ENCODE measurements around the gene INVS.
"Not testable (repeated sequence)": the region's sequence is repeated elsewhere in the genome, so short reads cannot be mapped to it uniquely, and the experiment has no call there.

INVS gene

GRCh38 chr9:100298378-100298777 lies 199.3 kb downstream of the INVS start:
- H3K27ac ChIP-seq = no peak overlapping the region
- no peak for DNase-seq (ENCODE audit: low read depth, low spot score)

GRCh38 chr9:100303747-100304146 lies 204.7 kb downstream of the INVS start:
- H3K27ac ChIP-seq = no peak overlapping the region
- DNase-seq (ENCODE audit: low read depth, low spot score) = no peak

GRCh38 chr9:100306283-100306682 lies 207.2 kb downstream of the INVS start:
- DNase-seq (ENCODE audit: low read depth, low spot score) = no peak
- H3K27ac ChIP-seq = no peak overlapping the region

GRCh38 chr9:100307080-100307479 lies 208.0 kb downstream of the INVS start:
- no peak for DNase-seq (ENCODE audit: low read depth, low spot score)
- H3K27ac ChIP-seq = no peak overlapping the region

DNA sequence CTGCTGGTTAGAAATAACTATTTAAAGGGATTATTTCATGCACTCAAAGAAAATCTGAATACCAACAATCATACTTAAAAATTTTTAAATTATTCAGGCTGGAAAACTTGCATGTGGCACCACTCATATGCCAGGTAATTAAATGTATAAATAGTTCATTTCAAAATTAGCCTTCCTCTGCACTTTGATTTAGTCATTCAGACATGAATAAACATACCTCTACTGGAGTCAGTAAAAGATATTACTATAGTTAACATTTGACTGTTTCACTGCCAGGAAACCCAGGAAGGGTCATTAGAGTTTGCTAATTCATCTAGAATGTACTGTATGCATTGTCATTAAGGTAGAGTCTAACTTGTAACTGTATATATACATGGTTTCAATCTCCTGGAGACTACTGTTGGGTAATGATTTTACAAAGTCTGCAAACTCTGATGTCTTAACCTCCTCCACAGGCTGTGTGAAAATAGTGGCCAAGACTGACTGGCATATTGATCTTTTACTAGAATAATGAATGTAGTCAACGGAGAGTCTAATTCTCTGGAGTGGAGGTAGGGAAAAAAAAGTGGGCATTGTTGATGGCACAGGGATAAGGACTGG lies 210.0 kb downstream of the INVS start:
- no peak for DNase-seq (ENCODE audit: low read depth, low spot score)
- no peak overlapping the region for H3K27ac ChIP-seq

GRCh38 chr9:100309992-100310391 lies 210.9 kb downstream of the INVS start:
- H3K27ac ChIP-seq = no peak overlapping the region
- DNase-seq (ENCODE audit: low read depth, low spot score) = no peak

DNA sequence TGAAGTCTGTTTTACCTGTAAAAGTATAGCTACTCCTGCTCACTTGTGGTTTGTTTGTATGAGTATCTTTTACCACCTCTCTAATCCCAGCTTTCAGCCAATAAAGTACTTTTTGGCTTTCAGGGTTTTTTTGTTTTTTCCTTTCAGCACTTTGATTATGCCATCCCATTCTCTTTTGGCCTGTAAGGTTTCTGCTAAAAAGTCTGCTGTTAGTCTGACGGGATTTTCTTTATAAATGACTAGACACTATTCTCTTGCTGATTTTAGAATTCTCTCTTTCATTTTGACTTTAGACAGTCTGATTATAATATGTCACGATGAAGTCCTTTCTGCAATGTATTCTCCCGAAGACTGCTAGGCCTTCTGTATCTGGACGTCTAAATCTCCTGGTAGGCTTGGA lies 216.5 kb downstream of the INVS start:
- DNase-seq (ENCODE audit: low read depth, low spot score) = no peak
- no peak overlapping the region for H3K27ac ChIP-seq

GRCh38 chr9:100317706-100318105 lies 218.7 kb downstream of the INVS start:
- no peak overlapping the region for H3K27ac ChIP-seq

GRCh38 chr9:100322954-100323536 lies 224.0 kb downstream of the INVS start:
- H3K27ac ChIP-seq = no peak overlapping the region
- no peak for DNase-seq (ENCODE audit: low read depth, low spot score)

More at GRCh38 chr9:100317706-100318105, 218.7 kb downstream of the INVS start:
- no peak for DNase-seq (ENCODE audit: low read depth, low spot score)

DNA sequence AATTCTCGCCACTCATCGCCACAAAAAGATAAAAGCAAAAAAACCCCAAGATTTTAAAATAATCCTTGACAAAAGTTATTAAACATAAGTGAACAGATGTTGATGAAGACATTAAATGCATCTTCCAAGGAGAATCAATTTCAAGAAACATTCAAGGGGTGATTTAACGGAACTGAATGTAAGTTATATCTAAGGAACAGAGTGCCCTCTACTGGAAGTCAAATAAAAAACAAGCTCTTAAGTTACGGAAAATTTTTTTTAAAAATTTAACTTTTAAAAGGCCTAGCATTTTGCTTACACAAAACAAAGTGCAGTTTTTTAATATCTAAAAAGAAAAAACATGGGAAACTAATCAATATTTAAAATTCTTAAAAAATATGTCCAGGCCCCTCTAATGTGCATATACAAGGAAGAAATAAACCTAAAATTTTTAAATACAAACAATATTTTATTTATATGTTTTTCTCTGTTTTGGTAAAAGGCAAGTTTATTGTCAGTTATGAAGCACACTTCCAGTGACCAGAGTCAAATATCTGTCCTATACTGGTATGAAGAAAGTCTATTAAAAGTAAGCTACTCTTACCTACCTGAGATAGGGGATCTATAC lies 225.7 kb downstream of the INVS start:
- H3K27ac ChIP-seq = no peak overlapping the region
- DNase-seq (ENCODE audit: low read depth, low spot score) = no peak

DNA sequence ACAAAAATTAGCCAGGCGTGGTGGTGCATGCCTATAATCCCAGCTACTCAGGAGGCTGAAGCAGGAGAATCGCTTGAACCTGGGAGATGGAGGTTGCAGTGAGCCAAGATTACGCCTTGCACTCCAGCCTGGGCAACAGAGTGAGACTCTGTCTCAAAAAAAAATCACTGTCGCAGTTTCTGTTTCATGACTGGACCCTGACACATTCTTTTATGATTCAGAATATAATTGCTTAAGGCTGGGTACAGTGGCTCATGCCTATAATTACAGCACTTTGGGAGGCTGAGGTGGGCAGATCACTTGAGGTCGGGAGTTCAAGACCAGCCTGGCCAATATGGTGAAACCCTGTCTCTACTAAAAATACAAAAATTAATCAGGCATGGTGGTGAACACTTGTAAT lies 239.7 kb downstream of the INVS start:
- H3K27ac ChIP-seq; DNase-seq (ENCODE audit: low read depth, low spot score): not testable (repeated sequence)

DNA sequence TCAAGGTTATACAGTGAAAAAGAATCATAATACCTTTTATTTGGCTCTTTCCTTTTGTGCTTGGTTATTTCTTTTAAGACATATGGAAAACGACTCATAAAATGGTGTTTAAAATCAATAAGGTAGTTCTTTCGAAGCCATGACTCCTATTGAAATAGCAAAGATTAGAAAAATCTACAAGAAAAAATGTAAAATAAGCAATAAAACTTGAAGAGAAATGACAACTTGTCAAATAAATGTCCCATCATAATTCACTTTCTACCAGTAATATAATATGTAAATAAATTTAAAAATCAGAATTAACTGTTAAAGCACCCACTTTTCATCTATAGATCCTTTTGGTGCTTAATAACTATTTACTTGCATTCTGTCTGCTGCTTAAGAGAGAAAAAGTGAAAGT lies 241.2 kb downstream of the INVS start:
- H3K27ac ChIP-seq = no peak overlapping the region
- DNase-seq (ENCODE audit: low read depth, low spot score) = no peak

GRCh38 chr9:100341889-100342288 lies 242.8 kb downstream of the INVS start:
- DNase-seq (ENCODE audit: low read depth, low spot score) = no peak
- H3K27ac ChIP-seq = no peak overlapping the region

DNA sequence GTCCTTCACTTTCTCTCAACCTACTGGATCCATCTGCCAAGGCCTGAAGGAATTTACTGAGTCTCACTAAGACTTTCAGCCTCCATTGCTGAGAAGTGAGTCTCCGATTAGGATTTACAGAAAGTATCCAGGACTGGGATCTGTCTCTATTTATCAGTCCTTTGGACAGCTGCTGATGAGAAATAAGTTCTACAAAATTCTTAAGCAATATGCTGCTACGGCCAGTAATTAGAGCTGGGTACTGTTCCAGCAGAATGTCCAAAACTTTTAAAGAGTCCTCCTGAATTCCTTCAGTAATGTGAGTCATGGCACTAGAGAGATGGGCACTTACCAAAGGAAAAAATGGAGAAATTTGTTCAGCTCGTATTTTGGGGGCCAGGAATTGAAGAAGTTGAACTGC lies 247.8 kb downstream of the INVS start:
- DNase-seq (ENCODE audit: low read depth, low spot score) = no peak
- no peak overlapping the region for H3K27ac ChIP-seq

GRCh38 chr9:100350188-100350587 lies 251.1 kb downstream of the INVS start:
- no peak for DNase-seq (ENCODE audit: low read depth, low spot score)
- H3K27ac ChIP-seq = no peak overlapping the region

Measured in epithelial cell of prostate (primary cell).